Measurements from ENCODE around the gene IL31RA.

IL31RA gene

DNA sequence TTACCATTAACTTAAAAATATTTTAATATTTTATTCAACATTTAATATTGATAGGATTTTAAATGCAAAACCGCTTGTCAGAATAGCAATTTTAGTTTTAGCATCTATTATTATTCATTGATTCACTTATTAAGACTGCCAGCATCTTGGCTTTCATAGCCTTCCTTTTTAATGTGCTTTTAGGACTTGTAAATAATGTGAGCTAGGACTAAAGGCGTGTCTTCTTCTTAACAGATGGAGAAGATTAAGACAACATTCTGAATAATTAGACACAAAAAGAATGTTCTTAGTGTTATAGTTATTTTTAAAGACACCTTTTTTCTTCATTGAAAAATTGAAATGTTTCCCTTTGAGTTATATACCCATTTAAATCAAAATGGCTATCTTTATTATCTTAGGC is 6.9 kb downstream of the IL31RA start:
- DNase-seq (ENCODE audit: low read depth in 2 of 2, low spot score in 1 of 2) = no peak

DNA sequence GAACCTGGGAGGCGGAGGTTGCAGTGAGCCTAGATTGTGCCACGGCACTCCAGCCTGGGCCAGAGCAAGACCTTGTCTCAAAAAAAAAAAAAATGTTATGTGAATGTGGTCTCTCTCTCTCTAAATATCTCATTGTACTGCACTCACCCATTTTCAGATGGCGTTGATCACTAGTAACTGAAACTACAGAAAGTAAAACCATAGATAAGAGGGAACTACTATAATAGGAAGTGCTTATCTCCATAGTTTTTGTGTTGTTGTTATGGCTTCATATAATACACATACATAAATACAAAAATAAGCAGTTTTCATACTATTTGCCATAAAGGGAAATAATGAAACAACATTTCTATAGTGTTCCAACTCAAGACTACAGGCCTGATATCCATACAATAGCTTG is 9.1 kb downstream of the IL31RA start:
- DNase-seq (ENCODE audit: low read depth in 2 of 2, low spot score in 1 of 2) = no peak

DNA sequence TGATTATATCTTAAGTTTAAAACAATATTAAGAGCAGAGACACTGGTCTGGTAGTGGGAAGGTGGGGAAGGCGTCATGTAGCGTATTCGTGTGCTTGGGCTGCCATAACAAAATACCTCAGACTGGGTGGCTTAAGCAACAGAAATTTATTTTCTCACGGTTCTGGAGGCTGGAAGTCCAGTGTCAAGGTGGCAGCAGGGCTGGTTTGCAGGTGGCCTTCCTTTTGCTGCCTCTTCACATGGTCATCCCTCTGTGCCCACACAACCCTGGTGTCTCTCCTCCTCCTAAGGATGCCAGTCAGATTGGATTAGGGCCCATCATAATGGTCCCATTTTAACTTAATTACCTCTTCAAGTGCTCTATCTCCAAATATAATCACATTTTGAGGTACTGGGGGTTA is 9.6 kb downstream of the IL31RA start:
- no peak for DNase-seq (ENCODE audit: low read depth in 2 of 2, low spot score in 1 of 2)

DNA sequence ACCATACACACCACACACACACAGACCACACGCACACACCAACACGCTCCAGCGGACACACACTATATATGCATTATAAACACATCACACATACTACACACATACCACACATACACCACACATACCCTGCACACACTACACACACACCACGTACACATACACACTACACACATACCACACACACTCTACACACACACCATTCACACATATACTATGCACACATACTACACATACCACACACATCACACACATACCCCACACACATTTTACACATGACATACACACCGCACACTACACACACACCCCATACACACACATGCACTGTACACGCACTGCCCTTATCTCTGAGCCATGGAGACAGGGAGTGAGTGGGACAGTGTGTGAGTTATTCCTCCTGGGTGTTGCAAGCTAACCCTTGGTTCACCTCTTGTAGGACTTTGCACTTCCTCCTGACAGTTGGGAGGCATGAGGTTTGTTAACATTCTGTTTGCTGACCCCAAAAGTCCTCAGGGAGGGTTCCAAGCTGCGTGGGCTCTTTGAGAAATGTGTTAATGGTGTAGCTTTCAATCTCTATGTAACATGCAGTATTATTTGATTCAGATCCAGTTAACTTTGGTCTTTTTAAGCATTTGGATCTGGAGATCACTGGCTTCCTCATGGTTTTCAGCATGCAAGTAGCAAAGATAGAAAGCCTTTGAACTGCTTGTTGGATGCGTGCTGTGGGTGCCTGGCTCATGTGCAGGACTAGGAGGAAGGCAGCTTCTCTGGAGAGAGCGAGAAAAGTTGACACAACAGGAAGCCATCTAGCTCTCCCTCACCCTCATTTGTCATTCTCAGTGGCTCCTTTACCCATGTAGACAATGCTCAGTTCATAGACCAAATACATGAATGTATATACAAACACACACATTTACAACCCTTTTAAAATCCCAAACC is 13.7 kb downstream of the IL31RA start:
- no peak for DNase-seq (ENCODE audit: low read depth in 2 of 2, low spot score in 1 of 2)

DNA sequence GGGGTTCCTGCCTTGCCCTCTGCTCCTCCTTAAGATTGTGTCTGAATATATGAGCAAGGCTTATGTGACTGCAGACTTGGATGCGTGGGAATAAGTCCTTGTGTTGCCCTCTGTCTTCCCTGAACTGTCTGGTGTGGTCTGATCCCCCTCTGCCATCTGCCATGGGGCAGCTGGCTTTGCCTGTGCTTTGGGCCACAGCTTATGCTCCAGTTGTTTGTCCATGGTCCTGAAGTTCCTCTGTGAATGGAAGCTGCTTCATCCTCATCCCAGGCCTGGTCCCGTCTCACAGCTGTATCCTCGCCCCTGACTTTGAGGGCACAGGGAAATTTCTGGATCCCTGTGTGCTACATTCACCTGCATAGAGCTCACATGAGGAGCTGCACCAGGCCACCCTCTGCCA is 14.7 kb downstream of the IL31RA start:
- no peak for DNase-seq (ENCODE audit: low read depth in 2 of 2, low spot score in 1 of 2)

DNA sequence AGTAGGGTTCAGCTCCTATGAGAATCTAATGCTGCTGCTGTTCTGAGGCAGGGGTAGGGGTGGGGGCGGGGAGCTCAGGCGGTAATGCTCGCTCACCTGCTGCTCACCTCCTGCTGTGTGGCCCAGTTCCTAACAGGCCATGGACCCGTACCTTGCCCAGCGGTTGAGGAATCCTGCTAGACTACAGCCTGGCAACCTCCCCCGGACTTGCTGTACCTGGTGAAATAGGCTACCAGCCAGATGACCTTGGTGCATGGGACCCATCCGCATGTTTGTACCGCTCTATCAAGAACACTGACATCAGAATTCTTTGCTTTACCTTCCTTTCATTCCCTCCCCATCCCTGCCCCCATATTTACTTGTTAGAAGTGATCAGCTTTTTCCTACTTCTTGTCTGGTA is 15.3 kb downstream of the IL31RA start:
- no peak for DNase-seq (ENCODE audit: low read depth in 2 of 2, low spot score in 1 of 2)

DNA sequence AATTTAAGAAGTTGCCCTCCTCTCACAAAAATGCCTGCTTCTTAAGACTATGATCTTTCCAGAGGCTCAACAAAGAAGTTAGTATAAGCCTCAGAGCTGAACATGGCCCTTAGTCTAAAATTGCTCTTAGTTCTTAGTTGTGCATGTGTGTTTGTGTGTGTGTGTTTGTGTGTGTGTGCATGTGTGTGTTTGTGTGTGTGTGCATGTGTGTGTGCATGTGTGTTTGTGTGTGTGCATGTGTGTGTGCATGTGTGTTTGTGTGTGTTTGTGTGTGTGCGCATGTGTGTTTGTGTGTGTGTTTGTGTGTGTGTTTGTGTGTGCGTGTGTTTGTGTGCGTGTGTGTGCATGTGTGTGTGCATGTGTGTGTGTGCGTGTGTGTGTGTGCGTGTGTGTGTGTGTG is 15.8 kb downstream of the IL31RA start:
- no peak for DNase-seq (ENCODE audit: low read depth in 2 of 2, low spot score in 1 of 2)

DNA sequence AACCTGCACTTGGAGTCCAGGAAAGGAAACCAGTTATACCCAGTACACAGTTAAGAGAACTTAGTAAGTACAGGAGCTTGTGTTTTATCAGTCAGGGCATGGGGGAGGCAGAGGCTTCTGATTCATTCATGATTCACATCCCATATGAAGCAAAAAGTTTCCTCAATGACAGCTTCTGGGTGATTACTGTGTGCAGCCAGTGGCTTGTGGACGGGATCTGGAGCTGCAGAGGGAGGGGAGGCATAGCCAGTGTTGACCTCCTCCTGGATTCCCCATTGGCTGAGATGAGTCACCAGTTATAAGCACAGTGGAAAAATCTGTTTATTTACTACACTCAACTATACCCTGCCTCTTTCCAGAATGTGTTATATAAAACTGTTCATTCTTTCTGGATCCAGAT is 17.7 kb downstream of the IL31RA start:
- DNase-seq (ENCODE audit: low read depth in 2 of 2, low spot score in 1 of 2) = no peak

DNA sequence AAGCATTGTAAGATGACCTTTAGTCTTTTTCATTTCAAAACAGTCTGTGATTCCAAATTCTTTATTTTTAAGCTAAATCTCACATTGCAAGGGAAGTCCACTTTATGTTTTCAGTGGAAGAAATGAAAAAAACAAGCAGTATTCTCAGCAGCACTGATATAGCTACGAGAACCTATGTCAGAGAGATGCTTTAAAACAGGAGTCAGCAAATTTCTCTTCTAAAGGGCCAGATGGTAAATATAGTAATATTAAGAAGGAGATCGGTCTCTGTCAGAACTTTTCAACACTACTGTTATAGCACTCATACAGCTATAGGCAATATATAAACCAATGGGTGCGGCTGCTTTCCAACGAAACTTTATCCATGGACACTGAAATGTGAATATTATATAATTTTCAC is 18.7 kb downstream of the IL31RA start:
- DNase-seq (ENCODE audit: low read depth in 2 of 2, low spot score in 1 of 2) = no peak

DNA sequence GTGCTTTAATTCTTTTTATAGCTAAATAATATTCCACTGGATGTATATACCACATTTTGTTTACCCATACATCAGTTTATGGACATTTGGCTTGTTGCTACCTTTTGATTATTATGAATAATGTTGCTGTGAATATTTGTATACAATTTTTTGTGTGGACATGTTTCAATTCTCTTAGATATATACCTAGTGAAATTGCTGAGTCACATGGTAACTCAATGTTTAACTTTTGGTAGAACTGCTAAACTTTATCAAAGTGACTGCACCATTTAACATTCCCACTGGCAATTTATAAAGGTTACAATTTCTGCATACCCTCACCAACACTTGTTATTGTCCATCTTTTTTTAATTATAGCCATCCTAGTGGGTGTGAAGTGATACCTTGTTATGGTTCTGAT is 22.1 kb downstream of the IL31RA start:
- DNase-seq (ENCODE audit: low read depth in 2 of 2, low spot score in 1 of 2) = no peak

DNA sequence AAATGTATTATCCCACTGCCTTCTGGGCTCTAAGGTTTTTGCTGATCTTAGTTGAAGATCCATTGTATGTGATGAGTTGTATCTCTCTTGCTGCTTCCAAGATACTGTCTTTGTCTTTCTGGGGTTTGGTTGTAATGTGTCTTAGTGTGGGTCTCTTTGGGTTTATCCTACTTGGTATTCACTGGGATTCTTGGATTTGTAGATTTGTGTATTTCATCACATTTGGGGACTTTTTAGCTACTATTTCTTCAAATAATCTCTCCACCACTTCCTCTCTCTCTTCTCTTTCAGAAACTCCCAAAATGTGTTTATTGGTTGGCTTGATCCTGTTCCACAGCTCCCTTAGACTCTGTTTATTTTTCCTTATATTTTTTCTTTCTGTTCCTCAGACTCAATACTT is 26.5 kb downstream of the IL31RA start:
- no peak for DNase-seq (ENCODE audit: low read depth in 2 of 2, low spot score in 1 of 2)

DNA sequence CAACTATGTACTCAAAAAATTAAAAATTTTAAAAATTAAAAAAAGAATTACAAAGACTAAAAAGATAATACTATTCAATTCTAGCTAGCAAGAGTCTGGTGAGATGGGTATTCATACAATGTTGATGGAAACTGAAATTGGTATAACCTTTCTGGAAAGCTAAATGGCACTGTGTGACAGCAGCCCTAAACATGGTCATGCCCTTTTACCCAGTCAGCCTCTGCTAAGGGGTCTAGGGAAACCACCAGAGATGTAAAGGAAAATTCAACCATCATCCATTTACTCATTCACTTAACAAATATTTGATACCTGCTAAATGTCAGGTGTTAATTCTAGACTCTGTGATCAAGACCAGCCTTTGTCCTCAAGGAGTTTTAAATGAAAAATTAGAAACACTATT is 29.3 kb downstream of the IL31RA start:
- DNase-seq (ENCODE audit: low read depth in 2 of 2, low spot score in 1 of 2) = no peak

DNA sequence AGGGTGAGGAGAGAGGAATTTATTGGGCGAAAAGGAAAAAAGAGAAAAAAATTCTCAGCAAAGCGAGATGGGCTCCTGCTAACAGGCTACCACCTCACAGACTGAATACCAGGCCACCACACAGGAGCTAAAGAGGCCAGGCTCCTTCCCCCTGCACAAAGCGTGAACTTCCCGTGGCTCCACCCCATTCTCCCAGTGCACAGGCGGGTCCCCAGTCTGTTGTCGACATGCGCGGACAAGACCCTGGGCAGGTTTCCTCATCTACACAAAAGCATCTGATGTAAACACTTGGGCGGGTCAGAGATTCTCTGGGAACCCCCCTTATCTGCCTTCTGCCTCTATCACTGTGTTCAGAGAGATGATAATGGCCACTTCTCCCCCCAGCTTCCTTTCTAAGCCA is 34.2 kb downstream of the IL31RA start:
- DNase-seq (ENCODE audit: low read depth in 2 of 2, low spot score in 1 of 2) = no peak

DNA sequence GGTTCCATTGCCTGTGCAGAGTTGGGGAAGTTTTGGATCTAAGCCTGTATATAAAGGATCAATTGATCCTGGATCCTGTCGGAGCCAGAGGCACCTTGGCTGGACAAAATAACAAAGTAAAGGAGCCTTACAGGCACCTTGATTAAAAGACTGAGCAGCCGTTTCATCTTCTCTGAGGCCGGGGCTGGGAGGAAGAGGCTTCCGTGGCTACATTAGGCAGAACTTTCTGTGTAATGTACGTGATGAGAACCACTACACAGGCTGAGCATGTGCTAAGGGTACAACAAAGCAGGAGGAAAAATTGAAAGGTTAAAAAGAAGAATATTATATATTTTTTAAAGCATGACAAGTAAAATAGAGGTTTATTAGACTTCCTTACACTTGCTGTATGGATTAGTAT is 37.0 kb downstream of the IL31RA start:
- no peak for DNase-seq (ENCODE audit: low read depth in 2 of 2, low spot score in 1 of 2)

DNA sequence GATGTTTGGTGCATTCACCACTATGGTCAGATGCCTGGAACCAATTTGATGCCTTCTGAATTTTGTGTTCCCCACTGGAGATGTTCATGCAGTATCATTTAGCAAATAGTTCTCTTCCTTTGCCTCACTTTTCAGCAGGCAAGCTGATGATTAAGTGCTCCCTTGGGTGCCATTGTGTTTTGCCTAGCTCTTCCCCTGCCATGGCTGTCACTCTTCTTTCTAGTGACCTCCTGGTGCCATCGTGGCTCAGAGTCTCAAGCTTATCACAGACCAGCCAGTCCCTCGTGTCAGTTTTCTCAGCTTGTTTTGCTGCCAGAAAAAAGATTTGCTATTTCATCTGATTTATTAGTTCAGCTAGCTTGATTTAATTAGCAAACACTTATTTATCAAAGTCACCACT is 41.3 kb downstream of the IL31RA start:
- no peak for DNase-seq (ENCODE audit: low read depth in 2 of 2, low spot score in 1 of 2)

DNA sequence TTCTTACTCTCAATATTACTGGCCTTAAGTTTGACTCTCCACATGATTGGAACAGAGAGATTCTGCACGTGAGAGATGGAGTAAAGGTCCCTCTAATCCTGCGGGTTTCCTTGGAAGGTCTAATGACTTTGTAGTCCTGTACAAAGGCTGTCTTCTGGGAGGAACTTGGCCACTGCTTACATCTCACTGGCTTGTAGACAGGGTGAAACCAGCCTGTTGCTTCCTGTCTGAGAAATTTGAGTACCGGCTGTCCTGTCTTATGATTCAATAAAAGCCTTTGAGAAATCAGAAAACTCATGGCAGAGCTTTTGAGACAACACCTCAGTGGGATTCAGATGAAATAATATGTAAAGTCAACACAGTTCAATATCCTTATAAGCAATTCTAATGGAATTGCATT is 43.0 kb downstream of the IL31RA start:
- no peak for DNase-seq (ENCODE audit: low read depth in 2 of 2, low spot score in 1 of 2)

DNA sequence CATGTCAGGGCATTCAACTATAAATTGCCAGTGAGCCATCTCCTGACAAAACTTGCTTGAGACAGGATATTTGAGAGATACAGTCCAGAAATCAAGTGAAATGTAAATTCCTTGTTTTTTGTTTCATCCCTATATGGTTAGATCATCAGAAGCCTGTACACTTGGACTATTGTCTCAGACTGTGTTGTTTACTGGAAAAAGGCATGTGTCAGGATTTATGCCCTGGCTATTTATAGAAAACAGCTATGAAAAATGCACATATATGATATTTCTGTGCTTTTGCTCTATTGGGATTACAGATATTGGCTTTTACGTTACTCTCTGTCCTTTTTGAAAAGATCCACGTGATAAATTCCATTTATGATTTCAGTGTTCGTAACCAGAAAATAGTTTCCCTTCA is 44.2 kb downstream of the IL31RA start:
- DNase-seq (ENCODE audit: low read depth in 2 of 2, low spot score in 1 of 2) = no peak

DNA sequence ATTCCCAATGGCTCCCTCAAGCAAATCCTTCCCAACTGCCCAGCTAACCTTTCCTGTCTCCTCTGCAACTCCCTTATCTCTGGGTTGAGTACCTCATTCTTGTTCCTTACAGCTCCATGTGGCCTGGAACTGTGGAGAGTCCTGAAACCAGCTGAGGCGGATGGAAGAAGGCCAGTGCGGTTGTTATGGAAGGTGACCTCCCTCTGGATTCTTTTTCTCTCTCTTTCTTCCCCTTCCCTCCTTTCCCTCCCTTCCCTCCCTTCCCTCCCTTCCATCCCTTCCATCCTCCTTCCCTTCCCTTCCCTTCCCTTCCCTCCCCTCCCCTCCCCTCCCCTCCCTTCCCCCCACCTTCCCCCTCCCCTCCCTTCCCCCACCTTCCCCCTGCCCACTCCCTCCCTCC is 45.1 kb downstream of the IL31RA start:
- no peak for DNase-seq (ENCODE audit: low read depth in 2 of 2, low spot score in 1 of 2)

DNA sequence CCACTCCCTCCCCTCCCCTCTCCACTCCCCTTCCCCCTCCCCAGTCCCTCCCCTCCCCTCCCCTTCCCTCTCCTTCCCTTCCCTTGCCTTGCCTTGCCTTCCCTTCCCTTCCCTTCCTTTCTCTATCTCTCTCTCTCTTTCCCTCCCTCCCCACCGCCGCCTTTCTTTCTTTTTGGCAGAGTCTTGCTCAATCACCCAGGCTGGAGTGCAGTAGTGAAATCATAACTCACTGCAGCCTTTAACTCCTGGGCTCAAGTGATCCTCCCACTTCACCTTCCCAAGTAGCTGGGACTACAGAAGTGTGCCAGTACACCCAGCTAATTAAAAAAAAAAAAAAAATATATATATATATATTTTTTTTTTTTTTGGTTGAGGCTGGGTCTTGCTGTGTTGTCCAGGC is 45.5 kb downstream of the IL31RA start:
- DNase-seq (ENCODE audit: low read depth in 2 of 2, low spot score in 1 of 2) = no peak

DNA sequence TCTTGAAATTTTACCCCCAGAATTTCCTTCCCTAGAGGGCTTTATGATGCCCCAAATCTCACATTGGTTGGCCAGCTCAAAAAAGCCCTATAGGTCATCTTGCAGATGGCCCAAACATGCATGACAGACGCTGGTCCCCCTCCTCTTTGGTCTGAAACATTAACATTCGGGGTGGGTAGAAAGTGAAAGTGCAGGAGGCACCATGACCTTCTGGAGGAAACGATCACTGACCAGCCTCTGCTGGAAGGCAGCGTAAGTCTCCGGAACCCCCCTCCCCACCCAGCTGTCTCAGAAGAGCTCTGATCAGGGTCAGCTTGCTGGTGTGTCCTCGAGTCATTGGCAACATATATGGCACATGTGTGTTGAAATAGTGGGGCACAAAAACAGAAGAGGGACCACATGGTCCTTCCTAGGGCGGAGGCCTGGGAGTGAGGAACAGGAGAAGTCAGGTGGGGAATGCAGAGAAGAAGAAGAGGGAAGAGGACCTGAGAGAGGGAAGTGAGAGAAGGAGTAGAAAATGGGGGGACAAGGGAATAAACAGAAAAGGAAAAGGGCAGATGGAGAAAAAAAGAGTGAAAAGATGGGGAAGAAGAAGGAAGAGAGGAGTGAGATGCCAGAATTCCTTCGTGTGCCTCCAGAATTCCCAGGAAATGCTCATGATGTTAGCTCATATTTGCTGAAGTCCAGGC is 46.2 kb downstream of the IL31RA start:
- no peak for DNase-seq (ENCODE audit: low read depth in 2 of 2, low spot score in 1 of 2)

DNA sequence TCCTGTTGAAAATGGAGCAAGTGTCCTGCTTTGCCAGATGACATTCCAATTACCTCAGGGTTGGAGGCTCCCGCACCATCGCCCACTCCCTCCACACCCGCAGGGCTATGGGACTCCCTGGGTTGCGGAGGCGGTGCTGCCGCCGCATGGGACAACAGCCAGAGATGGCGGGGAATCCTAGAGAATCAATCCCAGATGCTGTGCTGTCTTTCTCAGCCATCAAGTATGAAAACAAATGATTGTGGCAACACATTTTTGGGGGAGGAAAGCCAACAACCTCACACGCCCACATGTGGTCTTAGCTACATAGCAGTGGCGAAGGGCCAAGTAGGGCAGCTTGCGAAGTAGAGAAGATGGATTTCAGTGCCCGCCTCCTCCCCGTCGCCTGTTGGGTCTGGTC is 46.7 kb downstream of the IL31RA start:
- no peak for DNase-seq (ENCODE audit: low read depth in 2 of 2, low spot score in 1 of 2)

DNA sequence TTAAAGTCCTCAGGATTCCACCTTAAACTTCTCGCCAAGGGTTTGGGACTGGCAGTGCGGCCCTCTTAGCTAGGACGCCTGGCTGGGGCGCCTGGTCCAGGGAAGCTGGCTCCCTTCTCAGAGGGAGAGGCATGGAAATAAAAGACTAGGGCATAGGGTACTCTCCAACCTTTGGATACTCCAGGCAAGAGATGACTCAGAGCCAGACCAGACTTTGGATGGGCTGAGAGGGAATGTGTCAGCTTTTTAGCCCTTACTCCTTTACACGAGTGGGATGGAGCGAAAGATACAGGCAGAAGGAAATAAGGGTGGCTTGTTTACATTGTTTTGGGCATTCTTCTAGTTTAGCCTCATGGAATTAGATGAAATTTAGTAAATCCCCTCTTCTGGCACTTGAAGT is 48.2 kb downstream of the IL31RA start:
- no peak for DNase-seq (ENCODE audit: low read depth in 2 of 2, low spot score in 1 of 2)

DNA sequence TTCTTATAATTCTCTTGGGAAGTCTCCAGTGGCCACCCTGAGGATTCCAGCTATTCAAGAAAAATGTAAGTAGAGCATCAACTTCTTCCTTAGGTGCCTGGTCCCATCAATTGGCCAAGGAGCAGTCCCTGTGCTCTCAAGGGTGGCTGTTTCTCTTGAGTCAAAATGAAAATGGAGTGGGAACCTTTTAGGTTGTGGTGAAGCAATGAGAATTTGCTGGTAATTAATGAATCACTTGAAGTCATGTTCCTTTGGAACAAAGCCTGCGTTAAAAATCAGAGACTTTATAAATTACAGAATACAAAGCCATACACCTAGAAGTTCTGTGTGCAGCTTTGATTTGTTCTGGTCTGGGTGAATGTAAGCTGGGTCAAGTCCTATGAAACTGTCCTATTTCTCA is 48.9 kb downstream of the IL31RA start:
- DNase-seq (ENCODE audit: low read depth in 2 of 2, low spot score in 1 of 2) = no peak
